ENCODE results near the gene PARD3B. TPM values are rescaled to one million over a fixed set of nuclear protein-coding genes. Genes with fewer than 3 reads are reported as not detected.

Gene PARD3B
- total RNA-seq, 2 experiments from 2014 or later, result 0.06 to 0.23 TPM

- CTCF ChIA-PET, result no interaction called here
- POLR2A ChIA-PET, result no interaction called here
Measured at GRCh38 chr2:204808494-204808893, 263.2 kb downstream of the PARD3B start.

DNA sequence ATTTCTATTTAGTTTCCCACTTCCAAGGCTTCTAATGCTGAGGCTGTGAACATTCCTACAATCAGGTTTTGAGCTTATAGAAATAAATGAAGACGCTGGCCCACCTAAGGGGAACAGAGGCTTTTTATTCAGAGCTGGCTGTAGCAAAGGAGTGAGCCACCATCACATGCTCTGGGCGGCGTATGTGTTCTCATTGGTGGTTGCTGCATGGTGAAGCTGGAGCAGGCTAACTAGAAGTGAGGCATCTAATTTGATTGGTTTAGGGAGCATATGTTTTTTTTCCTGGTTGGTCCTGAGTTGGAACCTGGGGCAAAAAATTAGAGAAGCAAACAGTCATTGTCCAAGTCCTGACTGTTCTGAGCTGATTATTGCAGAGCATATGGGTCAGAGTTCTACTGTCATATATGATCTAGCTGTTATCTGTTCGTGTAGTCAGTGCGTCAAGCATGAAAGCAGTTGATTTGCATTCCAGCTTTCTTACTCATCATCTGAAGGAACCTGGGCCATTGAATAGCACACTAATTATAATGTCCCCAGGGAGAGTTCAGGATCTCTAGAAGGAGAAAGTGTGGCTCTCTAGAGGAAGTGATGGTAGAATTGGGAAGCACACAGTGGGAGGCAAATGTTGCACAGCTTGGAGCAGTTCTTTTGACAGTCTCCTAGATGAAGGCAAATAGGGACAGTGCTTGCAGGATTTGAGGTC, 279.6 kb downstream of the PARD3B start:
- POLR2A ChIA-PET, result no interaction called here
- CTCF ChIA-PET, result no interaction called here

DNA sequence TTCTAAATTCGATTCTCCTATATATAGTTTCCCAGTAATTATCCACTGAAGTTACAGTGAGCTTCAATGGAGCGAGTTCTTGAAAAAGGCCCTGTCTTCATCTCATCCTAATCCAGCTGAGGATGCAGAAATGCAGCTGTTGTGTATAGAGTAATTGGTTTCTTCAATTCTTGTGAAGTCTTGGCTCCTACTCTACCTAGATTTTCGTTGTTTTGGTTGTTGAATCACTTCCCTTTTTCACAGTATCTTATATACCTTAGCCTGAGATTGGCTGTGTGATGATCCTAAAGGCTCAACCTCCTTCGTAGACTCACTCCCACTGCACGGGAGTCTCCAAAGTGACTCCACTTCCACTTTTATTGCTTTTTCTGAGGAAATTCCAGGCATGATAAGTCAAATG, 280.4 kb downstream of the PARD3B start:
- ChIA-PET POLR2A (no interaction called here), CTCF (no interaction called here)

GRCh38 chr2:204827701-204828590, 282.7 kb downstream of the PARD3B start:
- ChIA-PET CTCF (no interaction called here), POLR2A (no interaction called here)

DNA sequence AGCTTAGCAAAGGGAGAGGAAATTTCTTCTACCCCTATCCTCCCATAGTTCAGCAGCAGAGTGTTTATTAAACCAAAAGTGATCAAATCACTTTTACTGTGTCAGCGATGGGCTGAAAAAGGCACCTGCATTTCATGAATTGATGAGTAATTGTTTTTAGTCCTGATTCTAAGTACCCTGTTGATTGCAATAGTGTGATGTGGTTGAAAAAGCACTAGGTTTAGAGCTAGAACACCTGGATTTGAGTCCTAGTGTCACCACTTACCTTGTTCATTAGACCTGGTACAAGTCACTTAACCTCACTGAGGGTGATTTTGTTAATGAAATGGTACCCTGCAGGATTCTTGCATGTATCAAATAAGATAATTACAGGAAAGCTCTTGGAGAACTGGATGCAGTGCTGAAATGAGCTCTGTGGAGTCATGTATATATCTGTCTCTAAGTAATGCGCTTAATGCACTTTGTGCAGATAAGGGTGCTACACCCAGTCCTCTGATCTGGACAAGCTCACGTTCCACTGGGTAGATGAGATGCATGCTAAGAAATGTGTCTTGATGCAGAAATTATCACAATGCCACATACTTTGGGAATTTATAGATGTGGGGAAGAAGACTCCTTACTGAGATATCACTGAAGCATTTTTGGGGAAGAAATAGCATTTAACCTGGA, 289.6 kb downstream of the PARD3B start:
- ChIA-PET POLR2A (no interaction called here), CTCF (interaction anchor here (0.6 kb wide), 1 partner anchor 118 kb away, joined by 3 read pairs; no protein-coding TSS in a partner anchor)

DNA sequence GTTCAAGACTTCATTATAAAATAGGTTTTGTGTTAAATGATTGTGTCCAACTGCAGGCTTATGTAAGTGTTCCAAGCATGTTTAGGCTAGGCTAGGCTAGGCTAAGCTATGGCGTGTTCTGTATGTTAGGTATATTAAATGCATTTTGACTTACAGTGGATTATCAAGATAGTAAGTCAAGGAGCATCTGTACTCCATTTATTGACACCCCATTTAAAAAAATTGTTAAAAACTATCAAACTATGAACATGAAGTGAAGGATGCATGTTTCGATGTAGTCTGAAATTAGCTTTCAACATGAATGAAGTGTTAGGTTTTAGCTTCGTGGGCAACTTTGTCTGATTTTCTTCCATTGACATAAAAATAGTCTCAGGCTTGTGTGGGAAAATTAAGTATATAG, 290.5 kb downstream of the PARD3B start:
- POLR2A ChIA-PET, result no interaction called here
- CTCF ChIA-PET, result no interaction called here

DNA sequence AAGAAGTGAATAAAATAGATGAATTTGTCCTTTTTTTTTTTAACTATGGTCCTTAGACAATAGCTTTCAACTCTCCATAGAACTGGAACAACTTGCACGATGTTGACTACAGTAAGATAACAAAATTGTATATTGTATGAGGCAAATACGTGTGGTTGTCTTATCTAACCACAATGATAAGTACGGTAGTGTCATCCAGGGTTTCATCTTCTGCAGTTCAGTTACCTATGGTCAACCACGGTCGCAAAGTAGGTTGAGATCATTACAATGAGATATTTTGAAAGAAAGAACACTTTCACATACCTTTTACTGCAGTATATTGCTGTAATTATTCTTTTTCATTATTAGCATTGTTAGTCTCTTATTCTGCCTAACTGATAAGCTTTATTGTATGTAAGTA, 295.2 kb downstream of the PARD3B start:
- ChIA-PET POLR2A (no interaction called here), CTCF (no interaction called here)

DNA sequence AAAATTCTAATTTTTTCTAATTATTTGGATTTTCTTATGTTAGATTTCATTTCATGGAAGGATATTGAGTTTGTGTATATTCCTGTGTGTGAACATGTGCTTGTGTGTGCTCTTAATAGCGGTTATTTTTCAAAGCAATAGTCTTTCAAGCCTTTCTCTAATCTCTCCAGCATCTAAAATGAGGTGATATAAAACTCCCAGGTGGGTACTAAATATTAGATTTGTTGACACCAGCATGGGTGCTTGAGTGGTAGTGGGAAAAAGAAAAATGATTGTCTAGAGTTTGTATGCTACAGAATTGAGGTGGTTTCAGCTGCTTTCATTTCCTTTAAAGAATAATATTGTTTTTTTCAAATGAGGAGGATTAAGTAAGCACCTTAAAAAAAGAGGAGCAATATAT, 296.8 kb downstream of the PARD3B start:
- ChIA-PET POLR2A (no interaction called here), CTCF (no interaction called here)

DNA sequence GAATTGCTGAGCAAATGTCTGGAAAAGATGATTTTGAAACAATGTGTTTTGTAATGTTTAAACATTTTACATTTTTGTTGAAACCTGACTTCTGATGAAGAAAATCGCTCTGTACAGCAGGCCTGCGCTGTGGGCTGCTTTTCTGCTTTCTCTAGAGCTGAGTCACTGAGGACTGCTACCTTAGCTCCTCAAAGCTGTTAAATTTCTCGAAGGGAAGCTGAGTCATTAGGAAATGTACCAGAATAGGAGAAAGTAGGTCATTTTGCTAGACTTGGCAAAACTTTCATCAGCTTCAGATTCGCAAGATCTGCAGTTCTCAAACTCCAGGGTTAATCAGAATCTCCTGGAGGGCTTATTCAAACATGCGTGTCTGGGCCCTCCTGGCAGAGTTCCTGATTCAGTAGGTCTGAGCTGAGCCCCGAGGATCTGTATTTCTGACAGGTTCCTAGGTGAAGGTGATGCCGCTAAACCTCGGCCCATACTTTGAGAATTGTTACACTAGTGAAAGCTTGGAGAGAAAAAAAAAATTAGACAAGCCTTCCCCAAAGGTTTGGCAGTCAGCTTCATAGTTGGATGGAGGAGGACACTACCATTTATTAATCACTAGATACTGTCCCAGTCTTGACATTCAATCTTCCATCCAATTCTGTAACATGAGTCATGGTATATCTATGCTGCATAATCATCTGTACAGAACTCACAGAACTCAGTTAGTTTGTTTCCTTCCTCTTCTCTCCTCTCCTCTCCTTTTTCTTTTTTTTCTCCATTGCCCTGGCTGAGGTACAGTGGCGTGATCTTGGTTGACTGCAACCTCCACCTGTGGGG, 297.6 kb downstream of the PARD3B start:
- POLR2A ChIA-PET, result no interaction called here
- CTCF ChIA-PET, result no interaction called here

DNA sequence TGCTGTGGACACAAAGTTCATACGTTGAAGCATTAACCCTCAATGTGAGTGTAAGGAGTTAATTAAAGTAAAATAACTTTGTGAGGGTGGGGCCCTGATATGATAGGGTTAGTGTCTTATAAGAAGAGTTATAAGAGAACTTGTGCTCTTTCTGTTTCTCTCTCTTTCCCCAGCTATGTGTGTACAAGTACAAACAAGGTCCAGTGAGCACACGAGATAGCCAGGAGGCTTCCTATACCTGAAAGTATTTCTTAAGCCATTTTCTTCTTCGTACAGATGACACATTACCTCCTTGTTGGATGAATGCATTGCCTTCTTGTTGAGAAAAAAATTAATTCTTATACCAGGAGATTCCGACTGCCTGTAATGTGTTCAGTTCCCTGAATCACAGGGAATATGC, 301.2 kb downstream of the PARD3B start:
- CTCF ChIA-PET, result no interaction called here
- POLR2A ChIA-PET, result no interaction called here

DNA sequence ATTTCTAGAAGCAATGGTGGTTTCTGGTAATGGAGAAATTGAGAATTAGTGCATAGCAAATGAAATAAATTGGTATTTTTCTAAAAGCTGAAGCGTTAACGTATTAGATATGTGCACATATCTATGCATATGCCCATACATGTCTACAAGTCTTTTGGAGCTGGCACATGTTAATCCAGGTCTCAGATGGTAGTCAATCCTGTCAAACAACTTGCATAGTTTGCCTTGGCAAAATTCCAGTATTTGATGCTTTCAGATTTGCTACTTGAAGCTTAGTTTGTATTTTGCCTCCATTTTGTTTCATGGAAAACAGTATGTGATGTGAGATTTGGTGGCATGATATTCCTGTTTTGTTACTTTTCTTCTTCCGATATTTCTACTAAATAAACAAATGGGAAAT, 304.6 kb downstream of the PARD3B start:
- POLR2A ChIA-PET, result no interaction called here
- CTCF ChIA-PET, result no interaction called here

- POLR2A ChIA-PET, result no interaction called here
Measured at GRCh38 chr2:204850581-204850980, 305.3 kb downstream of the PARD3B start.

GRCh38 chr2:204853905-204854304, 308.6 kb downstream of the PARD3B start:
- CTCF ChIA-PET, result no interaction called here
- POLR2A ChIA-PET, result no interaction called here

More at GRCh38 chr2:204850581-204850980, 305.3 kb downstream of the PARD3B start:
- CTCF ChIA-PET, result no interaction called here

DNA sequence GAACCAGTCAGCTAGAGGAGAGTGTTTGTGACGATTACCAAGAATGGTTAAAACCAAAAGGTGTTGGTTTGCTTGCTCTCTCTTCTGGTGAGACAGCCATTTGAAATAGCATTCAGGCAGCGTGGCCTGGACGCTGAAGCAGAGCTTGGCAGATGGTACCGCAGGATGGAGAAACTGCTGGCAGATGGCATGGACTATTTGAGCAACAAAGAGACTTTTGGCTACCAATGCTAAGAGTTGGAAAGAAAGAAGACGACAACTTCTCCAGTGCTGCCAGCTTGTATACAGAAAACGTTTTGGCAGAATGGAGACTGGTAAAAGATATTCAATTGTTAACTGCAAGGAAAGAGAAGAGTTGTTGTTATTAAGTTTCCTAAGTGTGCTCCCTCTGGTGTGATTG, 315.0 kb downstream of the PARD3B start:
- POLR2A ChIA-PET, result no interaction called here
- CTCF ChIA-PET, result no interaction called here

DNA sequence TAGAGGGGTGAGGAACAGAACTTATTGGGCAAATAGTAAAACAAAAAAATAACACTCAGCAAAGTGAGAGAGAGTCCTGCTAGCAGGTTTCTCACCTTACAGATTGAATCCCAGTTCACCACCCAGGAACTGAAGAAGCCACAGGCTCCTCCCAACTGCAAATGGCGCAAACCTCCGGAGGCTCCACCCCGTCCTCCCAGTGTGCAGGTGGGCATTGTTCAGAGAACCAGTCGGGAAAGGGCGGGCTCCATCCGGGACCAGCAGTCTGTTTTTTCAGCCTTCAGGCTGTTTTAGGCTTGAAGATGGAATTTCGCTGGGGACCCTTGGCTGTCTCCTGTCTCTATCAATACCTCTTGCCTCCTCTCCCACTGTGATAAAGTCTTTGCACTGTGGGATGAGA, 317.5 kb downstream of the PARD3B start:
- POLR2A ChIA-PET, result no interaction called here
- CTCF ChIA-PET, result no interaction called here

GRCh38 chr2:204863336-204863735, 318.1 kb downstream of the PARD3B start:
- ChIA-PET CTCF (no interaction called here), POLR2A (no interaction called here)

GRCh38 chr2:204869132-204869823, 324.0 kb downstream of the PARD3B start:
- ChIA-PET CTCF (no interaction called here), POLR2A (no interaction called here)

DNA sequence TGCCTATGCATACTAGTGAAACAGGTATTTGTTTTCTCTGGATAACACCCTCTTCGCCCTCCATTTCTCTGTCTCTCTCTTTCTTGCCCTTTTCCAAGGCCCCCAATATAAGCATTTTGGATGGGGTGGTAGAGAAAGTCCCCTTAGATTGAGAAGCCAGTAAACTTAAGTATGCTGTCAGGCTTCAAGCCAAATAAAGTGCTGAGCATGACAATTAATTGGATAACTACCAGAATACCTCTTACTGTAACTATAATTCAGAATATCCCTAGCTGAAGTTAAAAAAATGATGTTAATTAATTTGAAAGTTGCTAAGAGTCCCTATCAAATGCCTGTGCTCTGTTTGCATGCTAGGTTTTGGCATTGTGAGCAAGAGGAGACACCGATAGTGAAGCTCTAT, 324.8 kb downstream of the PARD3B start:
- ChIA-PET CTCF (no interaction called here), POLR2A (no interaction called here)

- POLR2A ChIA-PET, result no interaction called here
- CTCF ChIA-PET, result no interaction called here
Measured at GRCh38 chr2:204871231-204871953, 326.1 kb downstream of the PARD3B start.
